ENCODE results near the gene LAMTOR5.

Gene LAMTOR5

DNA sequence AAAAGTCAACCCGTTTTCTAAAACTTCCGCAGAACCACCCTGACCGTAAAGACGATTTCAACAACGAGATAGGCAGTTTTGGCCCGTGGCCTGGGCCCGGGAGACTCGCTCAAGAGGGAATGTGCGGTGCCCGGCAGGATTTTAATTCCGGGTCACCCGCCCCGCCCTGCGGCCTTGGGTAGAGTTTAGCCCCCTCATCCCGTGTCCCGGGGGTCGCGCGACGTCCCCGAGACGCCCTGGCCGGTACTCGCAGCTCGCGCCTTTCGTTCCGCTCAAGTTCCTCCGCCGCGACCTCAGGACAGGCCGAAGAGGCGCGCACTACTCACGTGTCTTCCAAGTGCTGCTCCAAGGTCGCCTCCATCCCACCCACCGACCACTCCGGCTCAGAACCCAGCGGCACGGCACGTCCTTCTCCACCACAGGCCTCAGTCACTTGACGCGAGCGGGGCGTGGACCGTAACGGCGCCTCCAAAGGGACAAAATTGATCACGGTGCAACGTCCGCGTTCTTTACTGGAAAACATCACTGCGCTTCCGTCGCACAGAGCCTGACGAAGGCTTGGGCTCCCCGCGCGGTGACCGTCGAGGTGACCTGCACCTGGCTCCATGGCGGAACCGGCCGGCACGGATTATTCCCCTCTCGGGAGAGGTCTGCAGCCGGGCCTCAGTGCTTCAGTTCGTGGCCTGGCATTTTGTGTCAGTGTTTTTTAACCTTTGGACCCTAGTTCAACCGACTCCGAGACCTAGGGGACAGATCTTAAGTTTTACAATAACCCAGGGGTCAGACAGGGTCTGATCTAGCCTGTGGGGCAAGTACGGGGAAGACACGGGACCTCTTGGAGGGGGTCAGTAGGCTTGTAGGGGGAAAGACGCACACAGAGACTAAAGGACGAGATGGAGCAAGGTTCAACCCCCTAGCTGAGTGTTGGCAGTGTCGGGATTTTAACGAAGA, at the start of gene LAMTOR5:
Gene LAMTOR5, minus strand, starts transcription at position 435 of the 951 bp plus-strand sequence. Its CDS starts 74 bp downstream, at position 361.
- TF ChIP-seq, protein P1, sequence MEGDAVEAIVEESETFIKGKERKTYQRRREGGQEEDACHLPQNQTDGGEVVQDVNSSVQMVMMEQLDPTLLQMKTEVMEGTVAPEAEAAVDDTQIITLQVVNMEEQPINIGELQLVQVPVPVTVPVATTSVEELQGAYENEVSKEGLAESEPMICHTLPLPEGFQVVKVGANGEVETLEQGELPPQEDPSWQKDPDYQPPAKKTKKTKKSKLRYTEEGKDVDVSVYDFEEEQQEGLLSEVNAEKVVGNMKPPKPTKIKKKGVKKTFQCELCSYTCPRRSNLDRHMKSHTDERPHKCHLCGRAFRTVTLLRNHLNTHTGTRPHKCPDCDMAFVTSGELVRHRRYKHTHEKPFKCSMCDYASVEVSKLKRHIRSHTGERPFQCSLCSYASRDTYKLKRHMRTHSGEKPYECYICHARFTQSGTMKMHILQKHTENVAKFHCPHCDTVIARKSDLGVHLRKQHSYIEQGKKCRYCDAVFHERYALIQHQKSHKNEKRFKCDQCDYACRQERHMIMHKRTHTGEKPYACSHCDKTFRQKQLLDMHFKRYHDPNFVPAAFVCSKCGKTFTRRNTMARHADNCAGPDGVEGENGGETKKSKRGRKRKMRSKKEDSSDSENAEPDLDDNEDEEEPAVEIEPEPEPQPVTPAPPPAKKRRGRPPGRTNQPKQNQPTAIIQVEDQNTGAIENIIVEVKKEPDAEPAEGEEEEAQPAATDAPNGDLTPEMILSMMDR (conservative IDR thresholded peaks at IDR 0.05; ENCODE audit: low read depth, low read length) = no peak
- DNase-seq (ENCODE audit: low read depth) = peak; percentile 92
- H3K4me3 ChIP-seq (ENCODE audit: low read depth, low read length) = peak within 1 kb of the TSS; percentile 100

- TF ChIP-seq, protein P1 (conservative IDR thresholded peaks at IDR 0.05; ENCODE audit: low read depth, low read length) = no peak
- H3K4me3 ChIP-seq (ENCODE audit: low read depth, low read length) = no peak overlapping the region
- DNase-seq (ENCODE audit: low read depth) = no peak
These were observed 49.7 kb upstream of the LAMTOR5 start for GRCh38 chr1:110457206-110457605.

GRCh38 chr1:110455151-110455550, 47.7 kb upstream of the LAMTOR5 start:
- no peak for DNase-seq (ENCODE audit: low read depth)
- TF ChIP-seq, protein P1 (conservative IDR thresholded peaks at IDR 0.05; ENCODE audit: low read depth, low read length) = peak; percentile 45

DNA sequence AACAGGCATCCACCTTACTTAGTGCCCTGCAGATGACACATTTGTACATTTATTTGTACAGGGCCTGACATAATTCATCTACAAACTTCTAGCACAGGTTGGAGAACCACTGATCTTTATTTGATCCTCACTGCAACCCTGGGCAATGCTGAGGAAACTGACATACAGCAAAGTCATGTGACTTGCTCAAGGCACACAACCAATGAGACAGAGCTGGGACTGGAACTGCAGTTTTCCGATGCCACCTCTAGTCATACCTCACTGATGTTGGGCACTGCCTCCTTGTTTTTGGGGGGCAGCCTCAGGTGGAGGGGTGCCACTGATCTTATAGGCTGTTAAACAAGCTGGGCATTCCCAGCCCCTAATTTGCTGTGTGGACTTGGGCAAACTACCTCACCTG, 46.8 kb upstream of the LAMTOR5 start:
- TF ChIP-seq, protein P1 (conservative IDR thresholded peaks at IDR 0.05; ENCODE audit: low read depth, low read length) = no peak
- no peak for DNase-seq (ENCODE audit: low read depth)
- no peak overlapping the region for H3K4me3 ChIP-seq (ENCODE audit: low read depth, low read length)

More at GRCh38 chr1:110455151-110455550, 47.7 kb upstream of the LAMTOR5 start:
- H3K4me3 ChIP-seq (ENCODE audit: low read depth, low read length) = no peak overlapping the region

- no peak overlapping the region for H3K4me3 ChIP-seq (ENCODE audit: low read depth, low read length)
- TF ChIP-seq, protein P1 (conservative IDR thresholded peaks at IDR 0.05; ENCODE audit: low read depth, low read length) = no peak
- DNase-seq (ENCODE audit: low read depth) = no peak
These were observed 46.3 kb upstream of the LAMTOR5 start for GRCh38 chr1:110453829-110454228.

DNA sequence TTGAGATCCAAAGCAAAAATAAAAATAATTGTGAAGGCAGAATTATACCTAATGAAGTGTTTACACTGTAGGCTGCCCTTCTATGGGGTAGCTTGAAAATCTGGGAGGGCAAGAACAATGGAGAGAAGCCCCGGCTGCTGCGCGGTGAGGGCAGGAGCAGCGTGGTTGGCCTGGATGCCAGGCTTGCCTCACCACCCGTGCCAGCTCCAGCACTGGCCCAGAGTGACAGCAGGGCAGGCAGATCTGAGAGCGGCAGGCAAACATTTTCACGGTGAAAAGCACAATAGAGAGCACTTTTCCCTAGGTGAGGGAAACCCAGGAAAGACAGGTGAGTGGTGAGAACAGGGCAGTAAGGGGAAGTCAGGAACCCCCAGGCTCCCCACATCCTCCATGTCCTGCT, 44.8 kb upstream of the LAMTOR5 start:
- TF ChIP-seq, protein P1 (conservative IDR thresholded peaks at IDR 0.05; ENCODE audit: low read depth, low read length) = no peak
- DNase-seq (ENCODE audit: low read depth) = no peak
- no peak overlapping the region for H3K4me3 ChIP-seq (ENCODE audit: low read depth, low read length)
